Transverse colon (tissue), 4 donors: Measurements from ENCODE around the gene ZDHHC3.

Experiments
- CTCF ChIP-seq, 5 experiments: fragments of 200-600 bp in 3 of 5; fragments of 450-650 bp in 2 of 5; sonication (generic) in 3 of 5; IDR thresholded peaks; 1 replicate in 2 of 5; 2 replicates in 3 of 5; pipeline ENCODE4 v1.5.1; 2016 to 2017; ENCODE audit warnings: antibody characterized with exemption in 5 of 5, inconsistent platforms in 3 of 5, mild to moderate bottlenecking in 2 of 5, moderate library complexity in 1 of 5
- POLR2A ChIP-seq: fragments of 450-650 bp; IDR thresholded peaks from one replicate; pipeline ENCODE4 v1.6.1; 2016; ENCODE audit warnings: antibody characterized with exemption, mild to moderate bottlenecking, moderate library complexity
- POLR2AphosphoS5 ChIP-seq, 3 donors: sonication (generic); formaldehyde crosslinking; IDR thresholded peaks; one replicate each; pipeline ENCODE4 v1.6.1; 2016; ENCODE audit warnings: antibody characterized with exemption in 3 of 3

- TF ChIP-seq POLR2A (no peak), CTCF (IDR thresholded peaks at IDR 0.05) (no peak), POLR2AphosphoS5 (IDR thresholded peaks at IDR 0.05) (no peak)
Measured at GRCh38 chr3:45016916-45017315, 40.9 kb upstream of the ZDHHC3 start.
